ENCODE data around the gene LTK.

DNA sequence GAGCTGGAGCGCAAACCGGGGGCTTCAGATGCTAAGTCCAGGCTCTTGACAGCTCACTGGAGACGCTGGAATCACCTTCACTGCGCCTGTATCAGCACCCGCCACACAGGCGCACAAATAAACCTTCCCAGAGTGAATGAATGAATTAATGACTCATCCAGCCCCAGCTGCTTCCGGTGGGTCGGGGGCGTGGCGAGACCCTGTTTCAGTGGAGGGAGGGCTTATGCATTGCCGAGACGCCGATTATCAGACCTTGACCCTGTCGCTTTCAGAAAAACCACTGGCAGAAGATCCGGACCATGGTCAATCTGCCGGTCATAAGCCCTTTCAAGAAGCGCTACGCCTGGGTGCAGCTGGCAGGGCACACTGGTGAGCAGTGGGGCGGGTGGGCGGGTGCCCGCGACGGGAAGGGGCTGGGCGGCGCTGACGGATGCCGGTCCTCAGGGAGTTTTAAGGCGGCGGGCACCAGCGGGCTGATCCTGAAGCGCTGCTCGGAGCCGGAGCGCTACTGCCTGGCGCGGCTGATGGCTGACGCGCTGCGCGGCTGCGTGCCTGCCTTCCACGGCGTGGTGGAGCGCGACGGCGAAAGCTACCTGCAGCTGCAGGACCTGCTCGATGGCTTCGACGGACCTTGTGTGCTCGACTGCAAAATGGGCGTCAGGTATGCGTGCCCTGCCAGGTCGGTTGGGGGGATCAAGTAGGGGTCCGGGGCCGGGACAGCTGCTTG lies 12.3 kb downstream of the LTK start:
- TF ChIP-seq, protein P1, sequence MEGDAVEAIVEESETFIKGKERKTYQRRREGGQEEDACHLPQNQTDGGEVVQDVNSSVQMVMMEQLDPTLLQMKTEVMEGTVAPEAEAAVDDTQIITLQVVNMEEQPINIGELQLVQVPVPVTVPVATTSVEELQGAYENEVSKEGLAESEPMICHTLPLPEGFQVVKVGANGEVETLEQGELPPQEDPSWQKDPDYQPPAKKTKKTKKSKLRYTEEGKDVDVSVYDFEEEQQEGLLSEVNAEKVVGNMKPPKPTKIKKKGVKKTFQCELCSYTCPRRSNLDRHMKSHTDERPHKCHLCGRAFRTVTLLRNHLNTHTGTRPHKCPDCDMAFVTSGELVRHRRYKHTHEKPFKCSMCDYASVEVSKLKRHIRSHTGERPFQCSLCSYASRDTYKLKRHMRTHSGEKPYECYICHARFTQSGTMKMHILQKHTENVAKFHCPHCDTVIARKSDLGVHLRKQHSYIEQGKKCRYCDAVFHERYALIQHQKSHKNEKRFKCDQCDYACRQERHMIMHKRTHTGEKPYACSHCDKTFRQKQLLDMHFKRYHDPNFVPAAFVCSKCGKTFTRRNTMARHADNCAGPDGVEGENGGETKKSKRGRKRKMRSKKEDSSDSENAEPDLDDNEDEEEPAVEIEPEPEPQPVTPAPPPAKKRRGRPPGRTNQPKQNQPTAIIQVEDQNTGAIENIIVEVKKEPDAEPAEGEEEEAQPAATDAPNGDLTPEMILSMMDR (conservative IDR thresholded peaks at IDR 0.05) = no peak
- no peak for TF ChIP-seq ZFX (IDR thresholded peaks at IDR 0.05)
